Activated naive CD4-positive, alpha-beta T cell treated with anti-CD3 and anti-CD28 coated beads for 36 hours (primary cell): Measurements from ENCODE around the gene YES1. TPM values are rescaled to one million over a fixed set of nuclear protein-coding genes. Genes with fewer than 3 reads are reported as not detected.
"Not testable (repeated sequence)": the region's sequence is repeated elsewhere in the genome, so short reads cannot be mapped to it uniquely, and the experiment has no call there.

Source experiments
- CTCF ChIA-PET: fragments of 350-600 bp; sonication (Branson Sonifier 250); formaldehyde crosslinking; loops from one replicate; lab custom pipeline; 2021; ENCODE audit warnings: antibody characterized with exemption; lab: Charles Lee
- DNase-seq: peaks from one replicate; pipeline ENCODE4 v3.0.0-alpha.2; 2020
- H3K27ac Mint-ChIP-seq: one replicate; pipeline ENCODE4 v1.8.0; 2021; ENCODE audit warnings: mild to moderate bottlenecking, mixed read lengths
- H3K27me3 Mint-ChIP-seq: one replicate; pipeline ENCODE4 v1.8.0; 2021; ENCODE audit warnings: low read depth, mixed read lengths
- H3K36me3 Mint-ChIP-seq: one replicate; pipeline ENCODE4 v1.8.0; 2021; ENCODE audit warnings: low read depth, mixed read lengths
- H3K4me1 Mint-ChIP-seq: one replicate; pipeline ENCODE4 v1.8.0; 2021; ENCODE audit warnings: low read depth, mixed read lengths
- H3K4me3 Mint-ChIP-seq: one replicate; pipeline ENCODE4 v1.8.0; 2021; ENCODE audit warnings: mild to moderate bottlenecking, moderate library complexity, mixed read lengths
- H3K9me3 Mint-ChIP-seq: one replicate; pipeline ENCODE4 v1.8.0; 2021; ENCODE audit warnings: mixed read lengths
- intact Hi-C: fragments of 100-400 bp; cut with micrococcal nuclease; formaldehyde crosslinking; loops from one replicate; pipeline ENCODE4 v1.15.1; 2023
- total RNA-seq, 2 experiments: library from RNA; stranded (reverse); gene quantifications; one replicate each; pipeline ENCODE4 v1.2.3, GENCODE V29; 2021

The YES1 gene
- total RNA-seq, 2 experiments from 2014 or later: 6.7 to 8.3 TPM

DNA sequence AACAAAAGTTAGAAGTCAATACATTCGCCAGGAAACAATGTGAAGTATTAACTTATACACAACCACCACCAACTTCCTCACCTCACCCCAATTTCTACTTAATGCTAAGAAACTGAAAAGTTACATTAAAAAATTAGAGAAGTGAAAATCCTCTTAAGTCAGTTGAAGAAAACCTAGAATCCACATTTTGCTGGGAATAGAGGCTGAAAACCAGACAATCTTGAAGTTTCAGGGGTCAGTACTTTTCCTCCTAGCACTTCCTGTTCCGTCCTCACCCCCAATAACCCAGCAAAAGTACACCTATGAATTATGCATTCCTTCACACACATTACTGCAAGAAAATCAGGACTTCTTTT is 6.3 kb downstream of the YES1 start:
- no peak for DNase-seq
- intact Hi-C loops: loop anchor here (1.0 kb wide), 1 partner anchor 8 kb away; no protein-coding TSS in a partner anchor
- CTCF ChIA-PET: interaction anchor here (1.5 kb wide), 1 partner anchor 33 kb away, joined by 5 read pairs; no protein-coding TSS in a partner anchor
- Mint-ChIP-seq H3K9me3 (no peaks in the 10 kb centered on the region), H3K4me3 (peak overlapping the region; percentile 52), H3K27ac (no peak overlapping the region), H3K27me3 (no peaks in the 10 kb centered on the region), H3K36me3 (peaks cover 3% of the 10 kb centered on the region), H3K4me1 (peaks cover 65% of the 10 kb centered on the region)

DNA sequence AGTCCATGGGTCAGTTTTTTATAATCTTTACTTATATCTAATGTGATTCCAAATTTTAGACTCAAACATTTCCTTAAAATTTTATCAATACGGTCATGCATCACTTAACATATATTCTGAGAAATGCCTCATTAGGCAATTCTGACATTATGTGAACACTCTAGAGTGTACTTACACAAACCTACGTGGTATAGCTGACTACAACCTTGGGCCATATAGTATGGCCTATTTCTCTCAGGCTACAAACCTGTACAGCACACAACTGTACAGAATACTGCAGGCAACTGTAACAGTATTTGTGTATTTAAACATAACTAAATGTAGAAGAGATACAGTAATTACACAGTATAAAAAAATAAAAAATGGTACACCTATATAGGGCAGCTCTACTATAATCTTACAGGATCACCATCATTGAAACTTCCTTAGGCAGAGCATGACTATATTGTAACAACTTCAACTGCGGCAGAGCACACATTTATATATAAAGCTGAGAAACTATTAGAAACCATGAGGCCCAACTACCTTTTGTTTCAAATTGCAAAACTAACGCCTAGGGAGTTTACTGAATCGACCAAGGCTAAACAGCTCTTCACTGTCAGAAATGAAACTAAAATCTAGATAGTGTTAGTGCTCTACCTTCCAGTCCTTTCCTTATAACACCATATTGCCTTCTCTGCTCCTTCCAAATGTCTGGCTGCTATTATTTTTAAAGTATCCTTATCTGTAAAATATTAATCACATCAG is 6.9 kb downstream of the YES1 start:
- Mint-ChIP-seq H3K9me3 (no peaks in the 10 kb centered on the region), H3K27me3 (no peaks in the 10 kb centered on the region), H3K27ac (no peak overlapping the region), H3K4me3 (peak overlapping the region; percentile 52), H3K36me3 (peaks cover 3% of the 10 kb centered on the region), H3K4me1 (peaks cover 64% of the 10 kb centered on the region)
- DNase-seq: no peak
- intact Hi-C loops: loop anchor here (1.0 kb wide), 1 partner anchor 8 kb away; no protein-coding TSS in a partner anchor
- CTCF ChIA-PET: interaction anchor here (0.9 to 1.5 kb wide), 2 partner anchors 25 to 34 kb away, joined by 5 read pairs; no protein-coding TSS in a partner anchor

DNA sequence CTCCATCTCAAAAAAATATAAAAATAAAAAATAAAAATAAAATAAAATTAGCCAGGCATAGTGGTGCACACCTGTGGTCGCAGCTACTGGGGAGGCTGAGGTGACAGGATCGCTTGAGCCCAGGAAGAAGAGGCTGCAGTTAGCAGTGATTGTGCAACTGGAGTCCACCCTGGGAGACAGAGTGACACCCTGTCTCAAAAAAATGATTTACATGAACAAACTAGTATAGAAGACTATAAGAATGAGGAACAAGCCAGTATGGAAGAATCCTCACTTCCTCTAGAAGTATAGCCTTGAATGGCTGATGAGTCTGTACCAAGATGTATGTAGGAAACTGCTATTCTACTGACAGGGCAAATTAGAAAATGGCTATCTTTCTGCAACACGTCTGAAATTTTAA is 10.9 kb downstream of the YES1 start:
- H3K4me3 Mint-ChIP-seq: no peak overlapping the region

DNA sequence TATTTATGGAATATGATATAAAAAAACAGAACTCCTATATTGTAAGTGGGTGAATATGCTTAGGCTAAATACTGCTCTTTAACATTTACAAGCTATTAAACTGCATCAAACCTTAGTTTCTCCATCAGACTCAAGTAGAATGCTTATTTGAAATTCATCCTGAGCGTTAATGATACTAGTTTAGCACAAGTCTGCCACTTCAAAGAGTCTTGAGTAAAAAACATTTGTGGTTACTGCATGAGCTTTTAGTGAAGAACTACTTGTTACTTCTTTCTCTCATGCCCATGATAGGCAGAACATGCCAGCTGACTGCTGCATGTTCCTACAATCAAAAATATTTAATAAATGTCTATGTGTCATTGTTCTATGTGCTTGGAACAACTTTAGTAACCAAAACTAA is 12.1 kb downstream of the YES1 start:
- intact Hi-C loops: no loop called here
- H3K4me1 Mint-ChIP-seq: peaks cover 50% of the 10 kb centered on the region
- H3K4me3 Mint-ChIP-seq: no peak overlapping the region
- H3K27ac Mint-ChIP-seq: no peak overlapping the region
- CTCF ChIA-PET: interaction anchor here (0.7 to 1.5 kb wide), 5 partner anchors 14 to 176 kb away, joined by 3 to 8 read pairs (median 5); no protein-coding TSS in a partner anchor
- no peak for DNase-seq
- H3K9me3 Mint-ChIP-seq: no peaks in the 10 kb centered on the region
- H3K27me3 Mint-ChIP-seq: no peaks in the 10 kb centered on the region
- peaks cover 2% of the 10 kb centered on the region for H3K36me3 Mint-ChIP-seq

More for the DNA sequence above, 10.9 kb downstream of the YES1 start:
- no peak for DNase-seq
- CTCF ChIA-PET: interaction anchor here (1.5 kb wide), 1 partner anchor 30 kb away, joined by 6 read pairs; no protein-coding TSS in a partner anchor
- Mint-ChIP-seq H3K27ac (no peak overlapping the region), H3K27me3 (no peaks in the 10 kb centered on the region), H3K36me3 (peaks cover 2% of the 10 kb centered on the region), H3K4me1 (peaks cover 57% of the 10 kb centered on the region), H3K9me3 (no peaks in the 10 kb centered on the region)
- intact Hi-C loops: no loop called here

DNA sequence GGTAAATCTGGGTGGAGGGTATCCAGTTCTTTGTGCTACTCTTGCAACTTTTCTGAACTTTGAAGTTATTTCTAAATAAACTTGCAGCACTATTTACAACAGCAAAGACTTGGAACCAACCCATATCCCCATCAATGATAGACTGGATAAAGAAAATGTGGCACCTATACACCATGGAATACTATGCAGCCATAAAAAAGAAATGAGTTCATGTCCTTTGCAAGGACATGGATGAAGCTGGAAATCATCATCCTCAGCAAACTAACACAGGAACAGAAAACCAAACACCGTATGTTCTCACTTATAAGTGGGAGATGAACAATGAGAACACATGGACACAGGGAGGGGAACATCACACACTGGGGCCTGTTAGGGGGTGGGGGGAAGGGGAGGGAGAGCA is 16.7 kb downstream of the YES1 start:
- H3K27me3 Mint-ChIP-seq, DNase-seq, CTCF ChIA-PET, H3K36me3 Mint-ChIP-seq, H3K9me3 Mint-ChIP-seq, H3K4me3 Mint-ChIP-seq, H3K27ac Mint-ChIP-seq, intact Hi-C loops: not testable (repeated sequence)
- peaks cover 36% of the 10 kb centered on the region for H3K4me1 Mint-ChIP-seq

DNA sequence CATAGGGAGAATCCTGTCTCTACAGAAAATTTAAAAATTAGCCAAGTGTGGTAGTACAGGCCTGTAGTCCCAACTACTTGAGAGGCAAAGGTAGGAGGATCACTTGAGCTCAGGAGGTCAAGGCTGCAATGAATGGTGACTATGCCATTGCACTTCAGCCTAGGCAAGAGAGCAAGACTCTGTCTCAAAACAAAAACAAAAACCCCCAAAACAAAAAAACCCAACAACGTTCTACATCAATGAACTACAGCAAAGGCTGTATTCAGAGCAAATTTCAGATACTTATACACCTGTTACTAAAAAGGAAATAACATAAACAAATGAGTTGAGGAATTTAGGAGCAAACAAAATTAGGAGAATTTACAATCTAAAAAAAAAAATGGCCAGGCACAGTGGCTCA is 22.6 kb downstream of the YES1 start:
- H3K27ac Mint-ChIP-seq: no peak overlapping the region
- CTCF ChIA-PET: interaction anchor here (0.6 to 0.7 kb wide), 2 partner anchors 13 to 49 kb away, joined by 3 to 6 read pairs; no protein-coding TSS in a partner anchor
- no peak for DNase-seq
- peaks cover 28% of the 10 kb centered on the region for H3K4me1 Mint-ChIP-seq
- no peaks in the 10 kb centered on the region for H3K27me3 Mint-ChIP-seq
- intact Hi-C loops: no loop called here
- H3K36me3 Mint-ChIP-seq: no peaks in the 10 kb centered on the region
- no peaks in the 10 kb centered on the region for H3K9me3 Mint-ChIP-seq
- H3K4me3 Mint-ChIP-seq: no peak overlapping the region

DNA sequence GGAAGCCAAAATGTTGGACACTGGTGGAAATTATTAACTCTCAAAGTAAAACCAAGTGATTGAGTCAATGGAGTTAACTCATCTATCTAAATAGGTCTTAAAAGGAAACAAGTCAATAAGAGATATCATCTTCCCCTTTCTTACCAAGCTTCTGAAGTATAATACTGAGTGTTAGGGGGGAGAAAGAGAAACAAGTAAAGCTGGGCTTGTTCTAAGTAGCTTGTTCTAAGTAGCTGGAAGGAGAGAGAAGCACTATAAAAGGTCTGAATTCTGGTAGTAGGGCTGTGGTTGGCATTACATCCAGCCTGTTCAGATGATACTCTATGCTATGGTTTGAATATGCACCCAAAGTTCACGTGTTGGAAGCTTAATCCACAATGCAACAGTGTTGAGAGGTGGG is 26.8 kb downstream of the YES1 start:
- Mint-ChIP-seq H3K36me3 (no peaks in the 10 kb centered on the region), H3K4me3 (no peak overlapping the region), H3K27me3 (no peaks in the 10 kb centered on the region), H3K9me3 (no peaks in the 10 kb centered on the region), H3K27ac (no peak overlapping the region), H3K4me1 (peaks cover 41% of the 10 kb centered on the region)
- intact Hi-C loops: no loop called here
- no peak for DNase-seq
- CTCF ChIA-PET: interaction anchor here (0.6 to 1.1 kb wide), 3 partner anchors 8 to 46 kb away, joined by 3 to 4 read pairs (median 4); no protein-coding TSS in a partner anchor

DNA sequence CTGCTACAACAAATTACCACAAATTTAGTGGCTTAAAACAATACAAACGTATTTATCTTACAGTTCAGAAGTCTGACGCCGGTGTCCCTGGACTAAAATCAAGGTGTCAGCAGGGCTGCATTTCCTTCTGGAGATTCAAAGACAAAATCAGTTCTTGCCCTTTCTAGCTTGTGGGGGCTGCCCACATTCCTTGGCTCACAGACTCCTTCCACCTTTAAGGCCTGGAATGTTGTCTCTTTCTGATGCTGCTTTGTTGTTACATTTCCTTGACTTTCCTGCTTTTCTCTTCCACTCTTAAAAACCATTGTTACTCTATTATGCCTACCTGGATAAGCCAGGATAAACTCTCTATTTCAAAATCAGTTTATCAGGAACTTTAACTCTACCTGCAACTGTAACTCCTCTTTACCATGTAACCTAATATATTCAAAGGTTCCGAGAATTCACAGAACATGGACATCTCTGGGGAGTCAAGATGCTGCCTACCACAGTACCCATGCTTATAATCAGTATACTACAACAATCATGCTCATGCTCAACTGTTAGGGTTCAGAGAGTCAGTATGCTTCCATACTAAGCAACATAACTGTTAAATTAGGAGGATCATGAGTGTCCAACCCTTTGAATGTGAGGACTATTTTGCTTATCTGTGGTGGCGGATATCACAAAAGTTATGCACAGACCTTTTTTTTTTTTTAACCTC is 27.4 kb downstream of the YES1 start:
- H3K27me3 Mint-ChIP-seq: no peaks in the 10 kb centered on the region

DNA sequence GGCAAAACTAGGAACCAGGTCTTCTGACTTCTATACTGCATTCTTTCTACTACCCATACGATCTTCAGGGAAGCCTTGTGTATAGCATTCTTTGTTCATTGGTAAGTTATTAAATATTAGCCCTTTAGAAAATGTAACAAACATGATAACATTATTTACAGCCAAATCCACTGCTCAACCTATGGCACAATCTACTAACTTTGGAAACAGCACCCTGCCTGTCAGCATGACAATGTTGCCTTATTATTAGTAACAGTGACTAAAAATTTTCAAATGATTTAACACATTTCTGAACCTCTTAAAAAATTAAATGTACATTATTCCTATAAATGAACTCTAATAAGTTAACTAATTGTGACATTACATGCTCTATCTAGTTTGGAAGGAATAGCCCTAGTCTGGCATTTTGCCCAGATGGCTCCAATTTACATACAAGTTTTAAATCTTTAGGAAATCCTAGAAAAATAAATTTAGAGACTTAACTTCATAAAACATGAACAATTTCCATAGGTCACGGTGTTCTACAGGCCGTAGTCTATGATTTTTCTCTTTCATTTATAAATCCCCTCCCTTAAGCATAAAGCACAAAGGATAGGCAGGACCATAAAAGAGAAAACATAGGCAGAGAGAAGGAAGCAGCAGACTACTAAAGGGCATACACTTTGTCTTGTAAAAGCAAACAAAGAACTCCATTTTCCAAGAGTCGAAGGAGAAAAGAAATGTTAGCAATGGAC is 33.7 kb downstream of the YES1 start:
- CTCF ChIA-PET: no interaction called here
- Mint-ChIP-seq H3K27ac (no peak overlapping the region), H3K27me3 (no peaks in the 10 kb centered on the region), H3K4me1 (peaks cover 16% of the 10 kb centered on the region), H3K36me3 (peaks cover 4% of the 10 kb centered on the region), H3K9me3 (no peaks in the 10 kb centered on the region), H3K4me3 (no peak overlapping the region)
- intact Hi-C loops: loop anchor here (5.0 kb wide), 1 partner anchor 1449 kb away; no protein-coding TSS in a partner anchor
- DNase-seq: no peak

More for the DNA sequence above, 27.4 kb downstream of the YES1 start:
- CTCF ChIA-PET: interaction anchor here (0.6 to 1.1 kb wide), 3 partner anchors 8 to 46 kb away, joined by 3 to 4 read pairs (median 4); no protein-coding TSS in a partner anchor
- peaks cover 41% of the 10 kb centered on the region for H3K4me1 Mint-ChIP-seq
- H3K27ac Mint-ChIP-seq: no peak overlapping the region
- DNase-seq: no peak
- no peak overlapping the region for H3K4me3 Mint-ChIP-seq
- no peaks in the 10 kb centered on the region for H3K36me3 Mint-ChIP-seq
- intact Hi-C loops: no loop called here
- no peaks in the 10 kb centered on the region for H3K9me3 Mint-ChIP-seq

DNA sequence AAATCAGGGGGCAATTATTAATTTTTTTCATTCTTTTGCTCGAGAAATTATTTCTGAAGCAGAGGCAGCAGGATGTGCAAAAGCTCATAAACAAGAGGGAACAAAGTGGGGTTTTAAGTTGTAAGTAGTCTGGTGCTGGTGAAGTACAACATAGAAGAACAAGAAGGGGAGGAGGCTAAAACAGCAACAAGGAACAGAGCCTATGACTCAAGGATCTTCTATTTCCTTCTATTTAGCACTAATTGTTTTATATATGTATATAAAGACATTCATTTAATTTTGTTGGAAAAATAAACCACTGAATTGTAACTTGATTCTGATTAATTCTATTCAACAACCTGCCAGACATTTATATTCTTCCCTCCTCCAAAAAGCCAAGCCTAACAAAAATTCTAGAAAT is 35.0 kb downstream of the YES1 start:
- Mint-ChIP-seq H3K4me3 (no peak overlapping the region), H3K9me3 (no peaks in the 10 kb centered on the region), H3K27me3 (no peaks in the 10 kb centered on the region), H3K27ac (no peak overlapping the region), H3K4me1 (peaks cover 11% of the 10 kb centered on the region), H3K36me3 (peaks cover 4% of the 10 kb centered on the region)
- intact Hi-C loops: loop anchor here (5.0 kb wide), 1 partner anchor 1450 kb away; no protein-coding TSS in a partner anchor
- no peak for DNase-seq
- CTCF ChIA-PET: interaction anchor here (0.8 kb wide), 1 partner anchor 8 kb away, joined by 3 read pairs; no protein-coding TSS in a partner anchor

DNA sequence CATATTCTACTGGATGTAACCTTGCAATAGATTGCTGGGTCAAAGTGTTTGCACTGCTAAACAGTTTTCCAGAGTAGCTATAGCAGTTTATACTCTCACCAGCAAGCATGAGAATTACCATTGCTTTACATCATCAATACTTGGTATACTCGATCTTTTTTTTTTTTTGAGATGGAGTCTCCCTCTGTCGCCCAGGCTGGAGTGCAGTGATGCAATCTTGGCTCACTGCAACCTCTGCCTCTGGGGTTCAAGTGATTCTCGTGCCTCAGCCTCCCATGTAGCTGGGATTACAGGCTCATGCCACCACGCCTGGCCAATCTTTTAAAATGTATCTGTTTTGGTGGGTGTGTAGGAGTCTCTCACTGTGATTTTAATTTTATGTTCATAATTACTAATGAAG is 36.0 kb downstream of the YES1 start:
- H3K4me3 Mint-ChIP-seq, H3K27ac Mint-ChIP-seq, H3K9me3 Mint-ChIP-seq, CTCF ChIA-PET, H3K36me3 Mint-ChIP-seq, H3K27me3 Mint-ChIP-seq, H3K4me1 Mint-ChIP-seq, DNase-seq: not testable (repeated sequence)
- intact Hi-C loops: loop anchor here (5.0 kb wide), 1 partner anchor 1451 kb away; no protein-coding TSS in a partner anchor

DNA sequence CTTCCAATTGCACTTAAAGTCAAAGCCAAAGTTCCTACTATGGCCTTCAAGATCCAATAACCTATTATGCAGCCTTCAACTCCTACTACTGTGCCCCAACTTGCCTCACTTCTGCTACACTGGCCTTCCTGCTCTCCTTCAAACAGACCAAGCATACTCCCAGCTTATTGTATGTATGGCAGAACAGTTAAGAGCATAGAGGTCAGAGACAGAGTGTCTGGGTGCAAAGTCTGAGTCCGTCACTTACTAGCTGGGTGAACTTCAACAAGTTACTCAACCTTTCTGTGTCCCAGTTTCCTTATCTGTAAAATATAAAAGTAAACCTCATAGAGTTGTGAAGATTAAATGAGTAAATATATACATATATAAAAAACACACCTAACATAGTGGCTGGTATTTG is 37.2 kb downstream of the YES1 start:
- H3K4me1 Mint-ChIP-seq: peaks cover 15% of the 10 kb centered on the region
- peaks cover 7% of the 10 kb centered on the region for H3K36me3 Mint-ChIP-seq
- CTCF ChIA-PET: no interaction called here
- no peak overlapping the region for H3K4me3 Mint-ChIP-seq
- intact Hi-C loops: loop anchor here (5.0 kb wide), 1 partner anchor 1452 kb away; no protein-coding TSS in a partner anchor
- no peak for DNase-seq
- H3K9me3 Mint-ChIP-seq: no peaks in the 10 kb centered on the region
- no peaks in the 10 kb centered on the region for H3K27me3 Mint-ChIP-seq
- no peak overlapping the region for H3K27ac Mint-ChIP-seq
